Measurements from ENCODE around the gene RGS17. TPM values are rescaled to one million over a fixed set of nuclear protein-coding genes. Genes with fewer than 3 reads are reported as not detected.

RGS17 gene
- total and polyA plus RNA-seq, 10 of the 15 experiments (the other 5 are each of a cell fraction or from before 2014, with no cell fraction given): 0.06 to 0.29 (median 0.14) TPM; not detected in 4

GRCh38 chr6:153096031-153096430, 35.1 kb downstream of the RGS17 start:
- CTCF ChIA-PET: interaction anchor here (1.0 to 1.8 kb wide), 2 partner anchors 10 to 96 kb away, joined by 6 to 8 read pairs; no protein-coding TSS in a partner anchor
- WGBS (ENCODE audit: insufficient coverage, insufficient replicate concordance, low lambda C conversion rate, missing lambda C conversion rate): 48% methylated on average over 4 of the region's 4 CpGs
- in situ Hi-C loops (cut with MboI): no loop called here

More at GRCh38 chr6:153096031-153096430, 35.1 kb downstream of the RGS17 start:
- Histone ChIP-seq H3K9me3 (replicated peaks; ENCODE audit: control insufficient read depth, insufficient read depth, low read length) (no peaks in the 10 kb centered on the region), H3K4me2 (ENCODE audit: control insufficient read depth, insufficient read depth) (no peak overlapping the region), H2AFZ (ENCODE audit: control insufficient read depth, low read depth, low read length) (no peak overlapping the region), H3K36me3 (ENCODE audit: control insufficient read depth in 2 of 2, insufficient read depth in 2 of 2, low read length in 1 of 2) (no peaks in the 10 kb centered on the region), H3K27me3 (replicated peaks in 1 of 2; ENCODE audit: control insufficient read depth in 2 of 2, insufficient read depth in 2 of 2, low read length in 1 of 2) (no peaks in the 10 kb centered on the region), H4K20me1 (ENCODE audit: control insufficient read depth, insufficient read depth) (no peaks in the 10 kb centered on the region), H3K79me2 (ENCODE audit: control insufficient read depth, insufficient read depth, low read length) (no peaks in the 10 kb centered on the region), H3K9ac (ENCODE audit: control insufficient read depth, insufficient read depth, low read length) (no peak overlapping the region), H3K4me3 (no peak overlapping the region), H3K4me1 (ENCODE audit: control insufficient read depth, insufficient read depth, low read length) (no peaks in the 10 kb centered on the region; the same call in 1 of the 2 replicates), H3K27ac (ENCODE audit: control insufficient read depth, insufficient read depth) (no peak overlapping the region)
- TF ChIP-seq E2F4 (IDR thresholded peaks at IDR 0.05; ENCODE audit: low read depth, low read length): no peak
- DNase-seq (ENCODE audit: low read depth, low spot score): no peak
- no peak for ATAC-seq
- intact Hi-C loops (cut with micrococcal nuclease; ENCODE audit: unreplicated experiment): no loop called here
- no TSS peak for BruUV-seq (replicated peaks)
- no peak for FAIRE-seq
- ChIA-PET SMC1A (ENCODE audit: uncharacterized antibody, unreplicated experiment) (no interaction called here), RAD21 (ENCODE audit: unreplicated experiment) (no interaction called here), POLR2A (no interaction called here)
